Glomerular visceral epithelial cell (primary cell): Measurements from ENCODE around the gene POLE4.

ENCODE experiments used
- DNase-seq: peaks from one replicate; pipeline ENCODE4 v3.0.0-alpha.2; 2016; ENCODE audit errors: extremely low spot score

POLE4 gene

DNA sequence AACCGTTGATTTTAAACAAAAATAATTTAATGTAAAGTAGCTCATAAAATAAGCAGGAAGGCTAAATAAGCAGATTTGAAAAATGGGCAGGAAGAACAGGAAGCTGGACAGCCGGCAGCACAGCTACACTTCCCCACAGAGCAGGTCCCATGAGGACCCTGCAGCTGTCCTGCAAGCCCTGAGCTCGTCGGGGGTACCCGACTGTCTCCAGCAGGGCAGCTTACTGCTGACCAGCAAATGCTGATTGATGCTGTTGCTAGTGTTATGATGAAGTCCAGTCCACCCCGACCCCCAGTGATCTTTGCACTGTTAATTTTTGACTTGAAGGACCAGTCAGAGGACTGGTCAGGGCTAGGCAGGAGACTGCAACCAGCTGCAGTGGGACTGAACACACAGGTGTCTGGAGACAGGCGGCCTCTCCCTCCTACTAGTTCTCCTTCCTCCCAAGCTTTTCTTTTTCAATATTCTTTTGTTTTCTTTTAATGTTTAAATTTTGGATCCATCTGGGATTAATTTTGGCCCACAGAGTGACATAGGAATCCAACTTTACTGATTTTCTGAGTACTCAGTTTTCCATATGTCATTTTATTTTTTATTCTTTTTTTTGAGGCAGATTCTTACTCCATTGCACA is 27.7 kb downstream of the POLE4 start:
- DNase-seq, result no peak

DNA sequence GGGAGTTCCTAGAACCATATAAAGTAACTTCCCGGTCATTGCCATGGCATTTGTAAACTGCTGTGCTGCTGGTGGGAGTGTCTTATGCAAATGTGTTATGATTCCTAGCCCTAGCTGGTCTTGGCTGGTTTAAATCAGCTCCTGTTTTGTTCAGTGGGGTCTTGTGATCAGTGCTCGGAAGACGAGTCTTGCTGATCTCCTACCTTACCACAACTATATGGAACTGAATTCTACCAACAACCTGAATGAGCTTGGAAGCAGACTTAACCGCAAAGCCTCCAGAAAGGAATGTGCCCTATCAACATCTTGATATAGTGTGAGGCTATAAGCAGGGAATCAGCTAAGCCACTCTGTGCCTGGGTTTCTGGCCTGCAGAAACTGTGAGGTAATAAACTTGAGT is 33.5 kb downstream of the POLE4 start:
- DNase-seq, result no peak

GRCh38 chr2:74999468-74999867 is 41.0 kb downstream of the POLE4 start:
- DNase-seq, result no peak

DNA sequence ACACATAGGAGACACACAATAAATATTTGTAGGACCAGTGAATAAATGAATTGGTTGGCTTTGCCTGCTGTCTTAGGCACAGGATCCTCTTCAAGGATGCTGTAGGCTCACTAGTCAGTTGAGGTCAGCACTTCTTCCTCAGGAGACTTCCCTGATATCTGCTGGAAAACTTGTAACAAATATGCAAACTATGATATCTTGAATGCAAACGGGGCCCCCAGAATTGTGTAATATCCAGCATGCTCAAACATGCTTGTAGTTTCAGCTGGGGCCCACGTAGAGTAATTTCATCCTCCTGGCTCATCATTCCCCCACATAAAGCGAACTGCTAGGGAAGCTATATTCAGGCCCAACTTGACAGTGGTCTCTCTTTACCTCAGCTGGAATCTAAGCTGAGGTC is 43.6 kb downstream of the POLE4 start:
- no peak for DNase-seq

- DNase-seq, result no peak
These were observed 44.8 kb downstream of the POLE4 start for GRCh38 chr2:75003276-75003675.

GRCh38 chr2:75003773-75004172 is 45.3 kb downstream of the POLE4 start:
- DNase-seq, result no peak

GRCh38 chr2:75006041-75006440 is 47.6 kb downstream of the POLE4 start:
- no peak for DNase-seq

- DNase-seq, result no peak
These were observed 48.6 kb downstream of the POLE4 start for GRCh38 chr2:75007061-75007460.

DNA sequence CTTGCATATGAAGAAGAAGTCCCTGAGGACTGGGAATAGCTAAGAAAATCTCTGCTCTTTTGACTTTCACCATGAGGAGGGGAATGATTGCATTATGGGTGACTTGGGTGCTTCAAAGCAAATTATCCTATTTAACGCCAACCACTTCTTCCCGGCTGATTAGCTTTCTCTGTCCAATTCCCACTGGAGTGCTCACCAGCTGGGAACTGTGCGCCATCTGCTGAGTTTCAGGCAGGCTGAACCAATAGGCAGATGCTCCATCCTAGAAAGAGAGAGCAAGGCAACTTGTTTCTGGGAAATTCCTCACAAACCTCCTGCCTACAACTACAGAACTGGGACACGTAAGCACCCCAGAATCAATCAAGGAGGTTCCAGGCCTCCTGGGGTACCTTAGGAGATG is 49.4 kb downstream of the POLE4 start:
- no peak for DNase-seq

- DNase-seq, result no peak
These were observed 52.1 kb downstream of the POLE4 start for GRCh38 chr2:75010571-75010970.

- no peak for DNase-seq
These were observed 53.6 kb downstream of the POLE4 start for GRCh38 chr2:75012080-75012479.

- no peak for DNase-seq
These were observed 59.7 kb downstream of the POLE4 start for GRCh38 chr2:75018162-75018561.
